Heart right ventricle (tissue), 16 donors: ENCODE measurements around the gene GTF2F1. TPM values are rescaled to one million over a fixed set of nuclear protein-coding genes. Genes with fewer than 3 reads are reported as not detected.

Experiments used
- ATAC-seq, 8 donors: fragments of 200-7000 bp; cut with Tn5 transposase; one replicate each; pipeline ENCODE4 v1.9.1; 2020; ENCODE audit warnings: mild to moderate bottlenecking in 8 of 8, moderate library complexity in 8 of 8, moderate number of reproducible peaks in 1 of 8
- DNase-seq, 2 donors: peaks; one replicate each; pipeline ENCODE4 v3.0.0-alpha.2; 2020
- H3K27ac ChIP-seq, 10 donors: fragments of 200-600 bp; sonication (generic) in 2 of 10; one replicate each; pipeline versions ENCODE4 v1.5.0 to v1.8.0; 2020 to 2022; ENCODE audit warnings: mild to moderate bottlenecking in 3 of 10
- H3K27me3 ChIP-seq, 7 donors: fragments of 200-600 bp; one replicate each; pipeline ENCODE4 v1.8.0; 2021 to 2022; ENCODE audit warnings: mild to moderate bottlenecking in 2 of 7
- H3K36me3 ChIP-seq, 9 donors: fragments of 200-600 bp; sonication (generic) in 1 of 9; one replicate each; pipeline versions ENCODE4 v1.5.0 to v1.8.0; 2020 to 2022; ENCODE audit warnings: mild to moderate bottlenecking in 2 of 9
- H3K4me1 ChIP-seq, 9 donors: fragments of 200-600 bp; sonication (generic) in 1 of 9; one replicate each; pipeline versions ENCODE4 v1.5.0 to v1.8.0; 2020 to 2022; ENCODE audit warnings: mild to moderate bottlenecking in 4 of 9
- H3K4me3 ChIP-seq, 10 donors: fragments of 200-600 bp; sonication (generic) in 2 of 10; one replicate each; pipeline versions ENCODE4 v1.5.0 to v1.8.0; 2020 to 2022; ENCODE audit warnings: mild to moderate bottlenecking in 7 of 10, moderate library complexity in 2 of 10
- H3K9me3 ChIP-seq, 11 donors: fragments of 200-600 bp in 10 of 11; sonication (generic) in 2 of 11; one replicate each; pipeline versions ENCODE4 v1.5.0 to v1.8.0; 2013 to 2022; ENCODE audit warnings: mild to moderate bottlenecking in 2 of 11, control low read depth in 1 of 11, moderate library complexity in 1 of 11
- WGBS, 2 donors: extraction: QIAGEN DNeasy Blood & Tissue Kit; methylation state at CpG; one replicate each; pipeline ENCODE4 v1.1.7; 2013; ENCODE audit warnings: inconsistent platforms in 1 of 2; 5-methylcytosine and 5-hydroxymethylcytosine counted together
- intact Hi-C, 10 donors: fragments of 100-400 bp; cut with DNase I; formaldehyde crosslinking; loops; one replicate each; pipeline versions ENCODE4 v1.11.1 to v1.14.2; 2022
- polyA plus RNA-seq, 2 donors: library from polyadenylated mRNA; stranded (reverse); fragments of 200-250 nt; gene quantifications; one replicate each; pipeline ENCODE4 v1.2.3, GENCODE V29; 2013
- total RNA-seq, 10 donors: library from RNA; stranded (reverse); fragmentation: NEBNext Ultra II Directional in 3 of 10; extraction: Animal tissue kit (Norgen Biotek cat#: 25700) in 3 of 10; gene quantifications; one replicate each; pipeline versions ENCODE4 v1.2.1 to v1.2.4, GENCODE V29; 2021 to 2023
- TF ChIP-seq, protein P1 (sequence below), 9 donors: fragments of 200-600 bp; sonication (generic) in 2 of 9; IDR thresholded peaks; one replicate each; pipeline versions ENCODE4 v1.5.0 to v1.8.0; 2021 to 2022; ENCODE audit warnings: antibody characterized with exemption in 9 of 9, mild to moderate bottlenecking in 5 of 9, moderate library complexity in 1 of 9
- donor health status: Arrhythmogenic right ventricular cardiomyopathy.
- donor health status: ischemic (EF 13 %, LVEDD 7.1; RV severe dilation, severe dysfunction).
- donor health status: healthy with polysubstance abuse.
- donor health status: DM: no; HTN: yes; CAD: no.
- donor health status: DM: no; HTN: no; CAD: no.
- donor health status: ischemic (EF 25% LVEDD 6.9; RV normal size, moderate dysfunction).
- donor health status: ischemic (EF 25% LVEDD 5.7; RV mildly dilated, moderate dysfunction).
- donor health status: healthy.
- donor health status: DM: yes; HTN: yes; CAD: no.
- donor health status: Ischemic cardiomyopathy.
- donor health status: ischemic (EF 35%, LVEDD 5.7; RV mildly dilated, moderate dysfunction).
- donor health status: nonischemic (EF 11% LVEDD 7.7; RV severe dilation, severe dysfunction).
- donor health status: DM: yes; HTN: yes; CAD: no.
- donor health status: PGD.
- donor health status: ischemic (EF 29% LVEDD 5.4; RV normal size, mild dysfunction).
- donor health status: nonischemic (EF 23%, LVEDD 6.1; RV moderate dilation, normal function).

Gene GTF2F1
- total and polyA plus RNA-seq, 12 donors: 23.3 to 44.8 (median 30.8) TPM

DNA sequence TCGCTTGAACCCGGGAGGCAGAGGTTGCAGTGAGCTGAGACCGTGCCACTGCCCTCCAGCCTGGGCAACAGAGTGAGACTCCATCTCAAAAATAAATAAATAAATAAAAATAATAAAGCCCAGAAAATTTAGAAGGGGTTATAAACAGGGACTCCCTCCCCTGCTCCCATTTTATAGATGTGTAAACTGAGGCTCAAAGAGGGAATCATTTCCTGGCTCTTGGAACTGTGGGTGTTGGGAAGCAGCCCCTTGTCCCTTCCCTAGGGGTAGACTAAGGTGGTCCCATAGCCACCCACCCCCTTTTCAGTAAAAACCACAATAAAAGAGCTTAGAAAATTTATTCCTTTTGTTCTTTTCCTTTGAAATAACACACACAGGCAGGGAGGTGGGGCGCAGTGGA lies 46.8 kb upstream of the GTF2F1 start:
- DNase-seq (no peak), ATAC-seq (no peak)
- no peak overlapping the region for H3K4me3 ChIP-seq
- no peaks in the 10 kb centered on the region for H3K9me3 ChIP-seq
- 94% methylated on average over 4 of the region's 4 CpGs for WGBS, 2 donors
- intact Hi-C loops: no loop called here
- peaks cover 0 to 2% (median 0%) of the 10 kb centered on the region in 9 donors for H3K36me3 ChIP-seq
- H3K27ac ChIP-seq: no peak overlapping the region
- no peaks in the 10 kb centered on the region for H3K4me1 ChIP-seq
- no peaks in the 10 kb centered on the region for H3K27me3 ChIP-seq
- TF ChIP-seq, protein P1, sequence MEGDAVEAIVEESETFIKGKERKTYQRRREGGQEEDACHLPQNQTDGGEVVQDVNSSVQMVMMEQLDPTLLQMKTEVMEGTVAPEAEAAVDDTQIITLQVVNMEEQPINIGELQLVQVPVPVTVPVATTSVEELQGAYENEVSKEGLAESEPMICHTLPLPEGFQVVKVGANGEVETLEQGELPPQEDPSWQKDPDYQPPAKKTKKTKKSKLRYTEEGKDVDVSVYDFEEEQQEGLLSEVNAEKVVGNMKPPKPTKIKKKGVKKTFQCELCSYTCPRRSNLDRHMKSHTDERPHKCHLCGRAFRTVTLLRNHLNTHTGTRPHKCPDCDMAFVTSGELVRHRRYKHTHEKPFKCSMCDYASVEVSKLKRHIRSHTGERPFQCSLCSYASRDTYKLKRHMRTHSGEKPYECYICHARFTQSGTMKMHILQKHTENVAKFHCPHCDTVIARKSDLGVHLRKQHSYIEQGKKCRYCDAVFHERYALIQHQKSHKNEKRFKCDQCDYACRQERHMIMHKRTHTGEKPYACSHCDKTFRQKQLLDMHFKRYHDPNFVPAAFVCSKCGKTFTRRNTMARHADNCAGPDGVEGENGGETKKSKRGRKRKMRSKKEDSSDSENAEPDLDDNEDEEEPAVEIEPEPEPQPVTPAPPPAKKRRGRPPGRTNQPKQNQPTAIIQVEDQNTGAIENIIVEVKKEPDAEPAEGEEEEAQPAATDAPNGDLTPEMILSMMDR (IDR thresholded peaks at IDR 0.05): no peak

- H3K9me3 ChIP-seq: no peaks in the 10 kb centered on the region
- H3K27me3 ChIP-seq: no peaks in the 10 kb centered on the region
- no peaks in the 10 kb centered on the region for H3K36me3 ChIP-seq
- DNase-seq (no peak), ATAC-seq (no peak)
- no peak within 1 kb of the TSS for H3K27ac ChIP-seq
- no peak within 1 kb of the TSS for H3K4me3 ChIP-seq
- WGBS, 2 donors: 91 to 93% methylated on average over 10 of the region's 10 CpGs
- intact Hi-C loops: no loop called here
- H3K4me1 ChIP-seq: no peaks in the 10 kb centered on the region
- TF ChIP-seq, protein P1 (IDR thresholded peaks at IDR 0.05): no peak
Observed at GRCh38 chr19:6433663-6434062, 40.7 kb upstream of the GTF2F1 start, which contains the start of gene SLC25A41. TSS of gene SLC25A41 (minus strand) at chr19:6433763. CDS start at chr19:6433693, 70 bp downstream.

DNA sequence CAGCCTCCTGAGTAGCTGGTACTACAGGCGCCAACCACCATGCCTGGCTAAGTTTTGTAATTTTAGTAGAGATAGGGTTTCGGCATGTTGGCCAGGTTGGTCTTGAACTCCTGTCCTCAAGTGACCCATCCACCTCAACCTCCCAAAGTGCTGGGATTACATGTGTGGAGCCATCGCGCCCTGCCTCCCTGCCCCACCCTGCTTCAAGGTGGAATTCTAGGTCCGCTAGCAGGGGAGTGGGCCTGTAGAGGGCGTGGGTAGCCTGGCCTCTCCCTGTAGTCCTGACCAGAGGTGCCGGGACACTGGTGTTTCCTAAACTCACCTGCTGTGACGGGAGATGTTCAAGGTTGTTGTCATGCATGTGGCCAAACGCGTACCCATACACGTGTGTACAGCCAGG lies 40.2 kb upstream of the GTF2F1 start:
- ATAC-seq (no peak), DNase-seq (no peak)
- Histone ChIP-seq H3K27ac (no peak overlapping the region), H3K27me3 (no peaks in the 10 kb centered on the region), H3K36me3 (no peaks in the 10 kb centered on the region), H3K4me3 (no peak overlapping the region), H3K9me3 (no peaks in the 10 kb centered on the region), H3K4me1 (no peaks in the 10 kb centered on the region)
- 82 to 88% methylated on average over 11 of the region's 11 CpGs for WGBS, 2 donors
- intact Hi-C loops: no loop called here
- TF ChIP-seq, protein P1 (IDR thresholded peaks at IDR 0.05): no peak

- 91 to 93% methylated on average over 11 of the region's 11 CpGs for WGBS, 2 donors
- Histone ChIP-seq H3K27ac (no peak overlapping the region), H3K9me3 (no peaks in the 10 kb centered on the region), H3K36me3 (no peaks in the 10 kb centered on the region), H3K27me3 (no peaks in the 10 kb centered on the region), H3K4me1 (no peaks in the 10 kb centered on the region), H3K4me3 (no peak overlapping the region)
- DNase-seq (no peak), ATAC-seq (peak in 1 of 8 donors; percentile 11)
- intact Hi-C loops: no loop called here
- TF ChIP-seq, protein P1 (IDR thresholded peaks at IDR 0.05): no peak
Observed at GRCh38 chr19:6431891-6432290, 38.9 kb upstream of the GTF2F1 start.
